ENCODE measurements around the gene BORA.
"Not testable (repeated sequence)": the region's sequence is repeated elsewhere in the genome, so short reads cannot be mapped to it uniquely, and the experiment has no call there.

Gene BORA

GRCh38 chr13:72774019-72774418 lies 46.3 kb downstream of the BORA start:
- DNase-seq = no peak

DNA sequence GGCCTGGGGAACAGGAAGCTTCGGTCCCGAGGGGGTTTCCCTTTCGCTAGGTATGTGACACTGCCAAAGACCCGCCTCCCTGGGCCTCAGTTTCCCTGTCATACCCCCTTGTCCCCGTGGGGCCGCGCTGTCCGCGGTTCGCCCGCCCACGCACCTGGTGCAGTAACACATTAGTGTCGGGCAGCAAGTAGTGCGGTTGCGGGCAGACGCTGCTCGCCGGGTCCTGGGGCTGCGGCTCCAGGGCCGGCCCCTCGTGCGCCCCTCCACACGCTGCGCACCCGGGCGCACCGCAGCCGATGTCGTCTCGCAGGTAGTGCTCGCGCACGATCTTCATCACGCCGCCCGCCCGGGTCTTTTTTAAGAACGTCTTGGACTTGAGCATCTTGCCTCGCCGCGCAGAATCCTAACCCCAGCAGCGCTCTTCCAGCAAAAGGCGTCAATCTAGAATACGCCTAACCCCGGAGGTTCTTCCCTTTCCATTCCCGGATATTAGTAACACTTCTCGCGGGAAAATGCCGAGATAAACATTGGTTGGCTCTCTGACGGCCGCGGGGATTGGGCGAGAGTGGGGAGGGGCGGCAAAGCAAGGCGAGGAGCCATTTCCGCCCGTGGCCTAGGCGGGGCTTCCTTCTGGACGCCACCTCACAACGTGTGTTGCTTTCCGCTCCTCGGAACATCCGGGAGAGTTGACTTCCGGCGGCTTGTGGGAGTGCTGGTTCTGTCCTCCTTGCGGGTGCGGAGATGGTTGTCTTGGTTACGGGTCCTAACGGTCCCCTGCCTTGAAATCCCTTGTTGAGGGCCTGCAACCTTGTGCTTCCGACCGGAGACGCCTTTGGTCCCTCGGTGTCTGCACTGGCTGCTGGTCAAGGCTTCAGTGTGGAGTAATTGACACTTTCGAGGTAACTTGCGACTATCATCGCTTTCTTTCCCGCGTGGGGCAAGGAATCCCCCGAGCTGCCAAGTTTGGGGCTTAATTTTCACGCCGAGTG lies 54.0 kb downstream of the BORA start, which contains the start of the genes DIS3 and PIBF1:
Gene DIS3, minus strand, starts transcription at position 450 of the 989 bp plus-strand sequence. Its CDS starts 68 bp downstream, at position 382.
Gene PIBF1, plus strand, starts transcription at position 683 of the 989 bp plus-strand sequence. CDS start 1,337 bp downstream, outside the sequence.
- peak; percentile 97 for DNase-seq

- DNase-seq = peak; percentile 13
Measured at GRCh38 chr13:72782717-72783116, 55.0 kb downstream of the BORA start.

GRCh38 chr13:72784679-72785078 lies 57.0 kb downstream of the BORA start:
- DNase-seq = not testable (repeated sequence)

DNA sequence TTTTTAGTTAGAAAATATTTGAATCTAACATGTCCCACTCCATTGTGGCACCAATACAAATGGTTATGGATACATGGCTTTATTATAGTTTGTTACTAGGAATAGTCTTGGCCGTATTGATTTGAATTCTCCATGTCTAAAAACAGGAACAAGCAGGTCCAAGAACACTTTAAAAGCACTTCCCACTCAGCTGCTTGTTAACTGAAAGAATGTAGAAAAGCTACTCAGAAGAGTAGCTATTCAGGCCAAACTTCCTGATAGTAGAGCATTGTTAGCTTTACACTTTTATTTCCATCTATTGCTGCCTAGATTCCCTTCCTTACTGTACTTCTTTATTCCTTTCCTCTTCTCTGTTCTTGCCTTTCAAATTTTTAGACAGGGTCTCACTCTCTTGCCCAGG lies 61.1 kb downstream of the BORA start:
- no peak for DNase-seq

DNA sequence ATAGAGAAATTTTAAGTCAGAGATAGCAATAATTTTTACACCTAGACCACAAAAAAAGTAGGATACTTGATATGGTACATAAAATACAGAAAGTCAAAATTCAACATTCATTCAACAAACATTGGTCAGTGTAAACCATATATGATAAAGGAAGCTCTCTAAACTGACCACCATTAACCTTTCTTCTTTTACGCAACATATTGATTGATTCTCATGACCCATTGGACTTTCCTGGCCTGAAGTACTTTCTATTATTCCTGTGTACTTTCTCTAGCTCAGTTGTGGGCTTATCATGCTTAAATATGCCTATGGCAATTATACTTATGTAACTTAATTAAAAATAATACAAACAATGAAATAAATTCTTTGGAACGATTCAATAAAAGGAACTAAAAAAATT lies 64.9 kb downstream of the BORA start:
- no peak for DNase-seq

GRCh38 chr13:72798817-72799216 lies 71.1 kb downstream of the BORA start:
- DNase-seq = no peak

DNA sequence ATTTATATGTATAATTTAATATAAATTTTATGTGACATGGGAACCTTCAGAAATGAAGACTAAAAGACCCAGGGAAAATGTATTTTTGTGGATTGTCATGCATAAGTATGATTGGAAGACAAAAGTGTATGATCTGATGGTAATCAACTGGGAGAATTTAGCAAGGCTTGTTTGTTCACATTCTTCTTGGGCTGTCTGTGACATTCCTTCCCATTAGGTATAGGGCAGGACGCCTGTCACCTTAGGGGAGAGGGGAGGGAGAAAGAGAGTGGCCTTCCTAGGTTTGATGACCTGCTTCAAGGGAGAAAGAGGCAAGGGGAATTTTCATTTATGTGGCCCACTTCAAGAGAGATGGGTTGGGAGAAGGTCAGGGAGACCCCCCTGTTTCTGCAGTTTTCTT lies 76.6 kb downstream of the BORA start:
- no peak for DNase-seq
